CD4-positive, alpha-beta T cell treated with Interleukin-2 at 100 ng/mL for 4 hours (primary cell): ENCODE data around the gene LDLRAD3.

ENCODE experiments used
- DNase-seq: peaks from one replicate; pipeline ENCODE4 v3.0.0-alpha.2; 2020; ENCODE audit warnings: low spot score

LDLRAD3 gene

DNA sequence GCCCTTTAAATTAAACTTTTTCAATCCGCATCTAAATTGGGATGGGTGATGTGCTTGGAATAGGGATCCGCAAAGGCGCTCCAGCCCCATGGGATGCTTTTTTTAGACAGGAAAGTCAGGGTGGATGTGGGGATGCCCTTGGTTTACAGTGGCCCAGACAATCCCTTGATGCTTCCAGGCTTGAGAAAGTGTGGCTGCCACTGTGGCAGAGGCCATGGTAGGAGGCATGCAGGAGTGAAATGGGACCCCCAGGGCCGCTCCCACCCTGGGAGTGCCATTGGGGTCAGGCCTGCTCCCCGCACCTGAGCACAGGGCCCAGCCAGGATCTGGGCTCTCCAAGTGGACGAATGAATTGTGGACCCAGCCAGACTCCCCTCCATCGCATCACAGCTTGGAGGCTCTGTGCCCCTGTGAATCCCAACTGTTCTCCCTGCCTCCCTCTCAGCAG lies 269.6 kb downstream of the LDLRAD3 start:
- DNase-seq: no peak

DNA sequence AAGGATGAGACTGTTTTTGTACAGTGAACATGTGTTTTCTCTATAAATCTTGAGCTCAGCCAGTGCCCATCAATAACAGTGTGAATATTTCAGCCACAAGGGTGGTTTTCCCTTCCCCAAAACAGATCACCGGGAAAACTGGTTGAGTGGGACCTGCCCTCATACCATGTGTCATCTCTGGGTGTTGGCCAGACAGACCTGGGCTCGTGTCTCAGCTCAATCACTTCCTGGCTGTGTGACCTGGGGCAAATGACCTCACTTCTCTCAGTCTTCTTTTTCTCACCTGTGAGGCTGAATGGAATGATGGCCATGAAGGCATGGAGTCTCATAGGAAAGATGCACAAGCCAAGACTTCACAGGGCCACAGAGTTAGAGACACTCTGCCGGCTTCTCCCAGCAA lies 270.6 kb downstream of the LDLRAD3 start:
- no peak for DNase-seq

DNA sequence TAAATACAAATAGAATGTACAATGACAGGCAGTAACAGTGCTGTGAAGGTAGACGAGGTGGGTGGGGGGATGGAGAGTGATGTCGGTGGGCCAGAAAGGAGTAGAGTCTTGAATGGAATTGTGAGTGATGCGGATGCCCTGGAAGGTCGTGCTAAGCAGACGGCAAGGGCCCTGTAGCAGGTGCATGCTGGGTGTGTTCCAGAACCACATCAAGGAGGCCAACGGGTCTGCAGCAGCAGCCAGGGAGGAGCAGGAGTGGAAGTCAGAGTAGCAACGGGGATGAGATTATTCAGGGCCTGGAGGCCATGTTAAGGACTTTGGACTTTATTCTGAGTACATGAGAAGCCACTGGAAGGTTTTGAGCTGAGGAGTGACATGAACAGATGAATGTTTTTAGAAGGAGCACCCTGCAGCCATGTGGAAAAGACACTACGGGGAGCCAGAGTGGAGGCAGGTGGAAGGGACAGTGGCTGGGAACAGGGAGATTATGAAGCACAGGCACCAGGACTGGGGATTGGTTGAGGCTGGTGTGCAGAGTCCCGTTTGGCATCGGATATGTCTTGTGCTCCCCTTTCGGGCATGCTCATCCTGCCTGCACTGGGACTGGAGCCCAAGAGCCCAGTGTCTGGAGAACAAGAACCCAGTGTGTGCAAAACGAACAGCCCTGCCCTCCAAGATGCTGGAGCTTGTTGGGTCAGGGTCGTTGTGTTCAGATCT lies 271.3 kb downstream of the LDLRAD3 start:
- no peak for DNase-seq

DNA sequence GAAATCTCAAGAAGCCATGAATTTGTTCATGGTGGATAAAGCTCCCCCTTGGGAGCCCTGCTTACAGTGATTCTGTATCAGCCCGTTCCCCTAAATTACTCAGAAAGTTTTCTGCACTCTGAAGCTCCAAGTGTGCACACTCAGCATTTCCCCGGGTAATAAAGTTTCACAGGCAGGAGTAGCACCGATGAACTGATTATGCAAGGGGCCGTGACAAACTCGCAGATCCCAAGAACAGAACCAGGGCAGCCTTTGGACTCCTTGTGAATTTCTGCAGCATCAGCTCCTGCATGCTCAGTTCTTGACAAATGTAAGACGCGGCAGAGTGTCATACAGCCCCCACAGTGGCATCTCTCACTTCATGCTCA lies 271.8 kb downstream of the LDLRAD3 start:
- DNase-seq: no peak

DNA sequence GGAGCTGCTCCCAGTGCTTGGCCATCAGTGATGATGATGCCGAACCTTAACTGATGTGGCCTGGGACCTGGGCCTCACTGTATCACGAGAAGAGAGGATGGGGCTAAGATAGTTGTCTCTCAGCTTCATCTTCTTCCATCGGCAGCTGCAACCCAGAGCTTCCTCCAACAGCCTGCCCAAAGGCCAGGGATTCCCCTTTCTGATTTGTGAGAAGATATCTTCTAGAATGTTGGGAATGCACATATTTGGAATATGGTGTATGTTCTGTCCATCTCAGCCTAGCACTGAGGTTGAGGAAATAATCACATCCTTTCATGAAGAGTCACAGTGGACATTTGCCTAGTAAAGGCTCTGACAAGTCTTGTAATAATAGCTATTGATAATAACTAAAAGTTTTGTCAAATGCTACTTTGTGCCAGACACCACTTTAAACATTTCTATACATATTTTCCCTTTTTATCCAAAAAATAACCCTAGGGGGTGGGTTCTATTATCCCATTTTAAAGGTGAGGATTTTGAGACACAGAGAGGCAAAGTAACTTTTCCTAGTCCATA lies 272.3 kb downstream of the LDLRAD3 start:
- DNase-seq: no peak

DNA sequence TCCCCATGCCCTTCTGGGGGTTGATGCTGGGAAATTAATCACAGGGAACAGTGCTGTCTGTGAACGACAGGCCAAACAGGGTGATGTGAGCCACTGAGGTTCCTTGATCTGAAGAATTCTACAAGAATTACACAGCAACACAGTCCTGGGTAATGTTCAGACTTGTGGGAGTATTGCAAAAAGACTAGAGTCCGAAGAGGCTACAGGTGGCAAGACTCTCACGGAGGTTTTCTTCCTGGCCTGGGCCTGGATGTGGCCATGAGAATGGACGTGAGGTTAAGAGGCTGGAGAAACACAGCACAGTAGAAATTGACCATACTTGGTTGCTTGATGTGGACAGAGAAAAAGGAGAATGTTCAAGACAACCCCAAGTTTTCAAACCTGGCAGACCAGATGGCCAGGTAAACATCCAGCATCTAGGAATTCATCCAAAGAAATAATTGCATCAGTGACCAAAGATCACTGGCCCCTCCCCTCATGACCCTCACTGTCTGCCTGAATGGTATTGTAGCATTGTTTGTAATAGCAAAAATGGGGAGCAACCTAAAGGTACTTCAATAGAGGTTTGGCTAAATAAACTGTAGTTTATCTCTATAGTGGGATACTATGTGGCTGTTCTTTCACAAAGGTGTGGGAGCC lies 274.5 kb downstream of the LDLRAD3 start:
- no peak for DNase-seq

DNA sequence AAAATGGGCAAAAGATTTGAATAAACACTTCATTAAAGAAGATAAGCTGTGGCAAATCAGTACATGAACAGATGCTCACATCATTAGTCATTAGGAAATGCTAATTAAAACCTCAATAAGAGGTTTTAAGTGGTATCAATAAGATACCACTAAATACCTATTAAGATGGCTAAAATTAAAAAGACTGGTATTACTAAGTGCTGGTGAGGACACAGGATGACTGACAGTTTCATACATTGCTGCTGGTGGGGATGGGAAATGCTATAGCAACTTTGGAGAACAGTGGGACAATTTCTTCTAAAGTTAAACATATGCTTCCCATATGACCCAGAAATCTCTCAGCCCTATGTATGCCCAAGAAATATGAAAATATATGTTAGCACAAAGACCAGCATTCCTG lies 276.1 kb downstream of the LDLRAD3 start:
- no peak for DNase-seq

DNA sequence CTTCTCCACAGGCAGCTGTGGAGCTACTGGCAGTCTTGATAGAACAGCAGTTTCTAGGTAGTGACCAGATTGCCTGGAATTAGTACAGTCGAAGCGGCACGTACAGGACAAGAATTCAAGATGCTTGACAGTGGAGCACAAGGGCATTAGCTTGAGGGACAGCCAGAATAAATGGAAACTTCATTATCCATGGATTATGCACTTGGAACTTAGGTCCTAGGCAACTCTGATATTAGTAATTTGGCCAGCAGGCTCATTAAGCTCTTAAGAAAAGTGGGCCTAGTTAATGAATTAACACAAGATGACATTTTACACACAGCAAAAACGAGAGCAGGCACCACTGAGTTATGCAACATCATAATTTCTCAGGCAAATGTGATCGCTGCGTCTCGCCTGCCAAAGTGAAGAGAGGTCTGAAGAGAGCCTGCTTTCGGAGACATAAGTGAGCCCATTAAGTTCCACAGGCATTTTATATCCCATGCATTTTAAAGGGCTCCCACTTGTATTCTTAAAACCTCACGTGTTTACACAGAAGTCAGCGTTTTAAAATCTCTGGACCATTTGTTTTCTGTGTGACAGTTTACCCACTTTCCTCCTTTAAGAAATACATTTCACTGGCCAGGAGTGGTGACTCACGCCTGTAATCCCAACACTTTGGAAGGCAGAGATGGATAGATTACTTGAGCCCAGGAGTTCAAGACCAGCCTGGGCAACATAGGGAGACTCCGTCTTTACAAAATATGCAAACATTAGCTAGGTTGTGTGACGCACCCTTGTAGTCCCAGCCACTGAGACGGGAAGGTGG lies 279.2 kb downstream of the LDLRAD3 start:
- no peak for DNase-seq

DNA sequence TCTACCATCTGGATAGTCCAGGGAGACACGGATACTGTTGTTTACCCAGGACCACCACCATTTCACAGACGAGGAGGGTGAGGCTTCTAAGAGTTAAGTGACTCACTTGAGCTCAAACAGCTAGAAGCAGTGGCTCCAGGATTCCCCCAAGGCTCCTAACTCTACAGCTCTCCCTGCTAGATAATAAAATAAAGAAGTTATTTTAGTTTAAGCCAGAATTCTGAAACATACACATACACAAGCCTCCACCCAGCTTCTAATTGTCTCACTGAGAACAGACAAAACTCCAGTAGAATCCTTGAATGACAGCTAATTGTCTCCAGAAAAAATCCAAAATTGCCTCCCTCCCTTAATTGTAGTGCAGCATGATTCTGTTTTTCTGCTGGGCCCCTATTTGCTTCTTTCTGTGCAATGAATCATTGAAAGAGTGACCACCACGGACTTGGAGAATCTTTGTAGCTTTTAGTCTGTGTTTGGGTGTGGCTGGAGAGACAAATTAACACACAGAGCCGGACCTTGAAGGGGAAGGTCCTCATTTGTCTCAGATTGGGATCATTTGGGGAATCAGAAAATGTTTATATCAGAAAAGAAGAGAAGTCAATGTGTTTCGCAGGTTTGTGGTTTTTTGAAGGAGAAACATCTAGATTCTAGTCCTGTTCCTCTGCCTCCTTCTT lies 280.5 kb downstream of the LDLRAD3 start:
- no peak for DNase-seq

DNA sequence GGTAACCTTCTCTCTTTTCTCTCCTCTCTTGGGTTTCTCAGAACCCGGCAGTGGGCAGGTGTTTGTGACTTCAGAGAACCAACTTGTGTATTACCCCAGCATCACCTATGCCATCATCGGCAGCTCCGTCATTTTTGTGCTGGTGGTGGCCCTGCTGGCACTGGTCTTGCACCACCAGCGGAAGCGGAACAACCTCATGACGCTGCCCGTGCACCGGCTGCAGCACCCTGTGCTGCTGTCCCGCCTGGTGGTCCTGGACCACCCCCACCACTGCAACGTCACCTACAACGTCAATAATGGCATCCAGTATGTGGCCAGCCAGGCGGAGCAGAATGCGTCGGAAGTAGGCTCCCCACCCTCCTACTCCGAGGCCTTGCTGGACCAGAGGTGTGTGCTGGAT lies 283.2 kb downstream of the LDLRAD3 start:
- no peak for DNase-seq

DNA sequence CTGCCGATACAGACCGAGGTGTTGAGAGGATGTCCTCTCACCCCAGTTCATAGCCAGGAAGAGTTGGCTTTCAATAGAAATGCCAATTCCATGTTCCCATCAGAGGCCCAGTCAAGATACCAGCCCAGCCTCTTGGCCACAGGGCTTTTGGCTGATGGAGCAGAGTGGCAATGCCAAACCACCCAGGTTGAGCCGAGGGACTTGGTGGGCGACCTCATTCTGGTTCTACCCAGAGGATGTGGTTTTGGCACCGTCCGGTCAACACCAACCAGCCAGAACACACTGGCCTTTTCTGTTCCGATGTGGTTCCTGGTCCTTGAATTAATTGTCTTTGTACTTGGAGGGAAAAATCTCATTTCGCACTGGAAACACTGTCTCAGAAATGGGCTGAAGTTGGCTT lies 284.8 kb downstream of the LDLRAD3 start:
- no peak for DNase-seq

DNA sequence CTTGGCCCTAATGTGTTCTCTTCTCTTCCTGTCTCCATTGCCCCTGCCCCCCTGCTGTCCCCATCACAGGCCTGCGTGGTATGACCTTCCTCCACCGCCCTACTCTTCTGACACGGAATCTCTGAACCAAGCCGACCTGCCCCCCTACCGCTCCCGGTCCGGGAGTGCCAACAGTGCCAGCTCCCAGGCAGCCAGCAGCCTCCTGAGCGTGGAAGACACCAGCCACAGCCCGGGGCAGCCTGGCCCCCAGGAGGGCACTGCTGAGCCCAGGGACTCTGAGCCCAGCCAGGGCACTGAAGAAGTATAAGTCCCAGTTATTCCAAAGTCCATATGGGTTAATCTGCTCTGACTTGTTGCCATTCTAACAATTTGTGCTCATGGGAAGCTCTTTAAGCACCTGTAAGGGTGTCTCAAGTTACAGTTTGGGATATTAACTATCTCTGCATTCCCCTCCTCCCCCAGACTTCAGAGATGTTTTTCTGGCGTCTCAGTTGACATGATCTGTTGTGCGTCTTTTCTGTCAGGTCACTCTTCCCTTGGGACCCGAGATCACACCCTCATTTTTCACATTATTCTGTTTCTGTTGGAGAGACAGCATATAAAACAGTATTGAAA lies 285.3 kb downstream of the LDLRAD3 start:
- no peak for DNase-seq

DNA sequence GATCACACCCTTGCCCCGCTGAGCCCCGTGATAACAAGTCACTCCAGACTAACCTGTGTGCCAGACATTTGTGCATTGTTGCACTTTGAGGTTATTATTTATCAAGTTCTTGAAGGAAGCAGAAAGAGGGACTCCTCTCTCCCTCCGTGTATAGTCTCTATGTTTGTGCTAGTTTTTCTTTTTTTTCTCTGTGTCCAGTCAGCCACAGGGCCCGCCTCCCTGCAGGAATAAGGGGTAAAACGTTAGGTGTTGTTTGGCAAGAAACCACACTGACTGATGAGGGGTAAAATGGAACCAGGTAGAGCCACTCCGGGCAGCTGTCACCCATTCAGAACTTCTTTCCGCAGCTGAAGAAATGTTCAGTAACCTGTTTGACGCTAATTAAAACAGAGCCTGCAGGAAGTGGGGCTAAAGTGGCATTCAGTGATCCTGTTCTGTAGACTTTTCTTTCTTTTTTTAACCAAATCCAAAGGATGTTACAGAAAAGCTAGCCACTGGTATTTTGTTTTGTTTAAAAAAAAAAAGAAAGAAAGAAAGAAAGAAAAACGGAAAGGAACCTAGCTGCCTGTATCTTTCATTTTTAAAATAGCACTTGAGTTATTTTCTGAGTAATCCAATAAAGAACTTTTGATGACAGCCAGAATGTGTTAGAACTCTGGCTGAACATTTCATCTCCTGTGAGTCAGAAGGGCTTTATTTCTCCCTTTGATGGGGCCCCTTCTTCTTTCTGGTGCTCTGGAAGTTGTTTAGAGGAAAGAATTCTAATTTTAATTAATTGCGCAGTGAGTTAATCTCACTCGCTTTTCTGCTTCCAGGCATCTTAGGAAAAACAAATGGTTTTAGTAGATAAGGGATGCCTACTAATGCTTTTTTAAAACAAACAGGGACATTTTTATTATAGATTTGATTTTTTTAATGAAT lies 287.2 kb downstream of the LDLRAD3 start:
- DNase-seq: no peak

DNA sequence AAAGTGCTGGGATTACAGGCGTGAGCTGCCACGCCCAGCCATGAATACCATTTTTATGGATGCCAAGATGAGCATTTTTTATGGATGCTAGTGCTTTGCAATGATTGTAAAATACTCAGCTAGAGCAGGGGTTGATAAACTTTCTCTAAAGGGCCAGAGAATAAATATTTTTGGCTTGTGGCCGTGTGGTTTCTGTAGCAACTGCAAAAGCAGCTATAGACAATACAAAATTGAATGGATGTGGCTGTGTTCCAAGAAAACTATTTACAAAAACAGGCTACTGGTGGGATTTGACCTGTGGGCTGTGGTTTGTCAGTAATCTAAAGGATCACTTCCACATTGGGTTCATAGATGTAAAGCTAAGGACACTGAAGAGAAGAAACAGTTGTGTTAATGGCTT lies 289.3 kb downstream of the LDLRAD3 start:
- no peak for DNase-seq

DNA sequence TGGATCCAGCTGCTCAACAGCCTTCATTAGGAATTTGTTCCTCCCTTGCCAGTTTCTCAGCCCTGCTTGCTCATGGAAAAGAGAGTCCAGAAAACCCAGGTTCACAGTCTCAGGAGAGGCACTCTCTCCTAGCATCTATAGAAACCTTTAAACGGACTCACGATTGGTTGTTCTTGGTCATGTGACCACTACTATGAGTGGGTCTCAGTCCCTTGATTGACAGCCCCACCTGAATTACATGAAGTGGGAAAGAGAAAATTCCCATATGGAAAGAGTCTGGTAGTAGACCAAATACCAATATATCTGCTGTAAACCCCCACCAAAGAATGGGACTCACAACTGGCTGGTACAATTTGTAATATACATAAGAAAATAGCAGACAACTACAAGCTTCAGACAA lies 291.0 kb downstream of the LDLRAD3 start:
- no peak for DNase-seq

DNA sequence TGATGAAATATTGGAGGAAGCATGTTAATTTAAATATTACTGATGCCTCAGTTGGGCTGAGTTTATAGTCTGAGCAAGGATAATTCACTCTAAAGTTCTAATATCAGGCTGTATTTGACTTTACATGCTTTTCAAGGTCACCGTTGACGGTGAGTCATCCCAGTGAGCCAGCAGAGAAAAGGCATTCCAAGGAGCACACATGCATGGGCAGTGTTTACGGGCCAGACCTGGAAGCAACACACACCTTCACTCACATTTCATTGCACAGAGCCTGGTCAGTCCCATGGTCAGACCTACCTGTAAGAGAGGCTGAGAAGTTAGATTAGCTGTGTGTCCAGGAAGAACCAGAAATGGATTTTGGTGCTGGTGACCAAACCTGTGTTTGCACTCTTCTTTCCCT lies 291.9 kb downstream of the LDLRAD3 start:
- no peak for DNase-seq

DNA sequence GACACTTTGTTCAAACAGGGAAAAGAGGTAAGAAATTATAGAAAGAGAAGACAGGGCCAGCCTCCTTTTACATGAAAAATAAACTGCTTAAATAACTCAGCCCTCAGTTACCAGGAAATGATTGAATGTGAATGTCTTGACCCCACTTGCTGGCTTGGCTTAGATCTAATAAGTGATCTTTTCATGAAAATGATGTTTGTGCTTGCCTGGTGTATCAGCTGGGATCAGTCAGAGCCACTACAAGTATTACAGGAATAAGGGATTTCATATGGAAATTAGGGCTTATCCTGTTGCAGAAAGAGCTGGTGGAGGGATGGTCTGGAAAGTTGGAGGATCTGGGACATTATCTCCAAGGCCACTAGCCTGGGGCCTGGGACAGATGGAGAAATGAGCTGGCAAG lies 293.5 kb downstream of the LDLRAD3 start:
- no peak for DNase-seq

DNA sequence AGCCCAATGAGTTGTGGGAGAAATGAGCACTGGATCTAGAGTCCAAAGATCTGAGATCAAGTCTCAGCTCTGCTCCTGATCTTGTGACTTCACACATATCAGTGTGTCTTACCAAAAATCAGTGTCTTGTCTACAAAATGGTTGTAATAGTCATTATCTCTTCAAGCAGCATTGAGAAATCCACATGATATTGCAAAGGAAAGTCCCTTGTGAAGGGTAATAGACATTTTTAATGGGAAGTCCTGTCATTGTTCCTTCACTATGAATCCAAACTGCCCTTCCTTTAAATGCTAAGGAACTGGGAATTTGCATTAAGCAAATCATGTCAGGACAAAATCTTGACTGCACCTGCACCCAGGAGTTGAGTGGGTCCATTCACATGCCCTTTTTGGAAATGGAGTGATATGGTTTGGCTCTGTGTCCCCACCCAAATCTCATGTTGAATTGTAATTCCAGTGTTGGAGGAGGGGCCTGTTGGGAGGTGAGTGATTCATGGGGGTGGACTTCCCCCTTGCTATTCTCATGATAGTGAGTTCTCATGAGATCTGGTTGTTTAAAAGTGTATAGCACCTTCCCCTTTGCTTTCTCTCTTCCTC lies 294.3 kb downstream of the LDLRAD3 start:
- no peak for DNase-seq

DNA sequence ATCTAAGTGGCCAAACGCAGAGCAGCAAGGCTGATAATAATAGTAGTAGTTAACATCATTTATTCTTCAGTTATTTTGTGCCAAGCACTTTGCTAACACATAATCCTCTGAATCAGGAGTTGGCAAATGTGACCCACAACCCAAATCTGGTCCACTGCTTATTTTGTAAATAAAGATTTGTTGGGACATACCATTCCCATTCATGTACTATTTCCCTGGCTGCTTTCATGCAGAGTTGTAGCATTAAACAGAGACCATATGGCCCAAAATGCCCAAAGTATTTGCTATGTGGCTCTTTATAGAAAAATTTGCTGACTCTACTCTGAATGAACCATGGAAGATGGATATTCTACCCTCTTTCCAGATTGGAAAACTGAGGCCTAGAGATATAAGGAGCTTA lies 295.0 kb downstream of the LDLRAD3 start:
- DNase-seq: no peak

DNA sequence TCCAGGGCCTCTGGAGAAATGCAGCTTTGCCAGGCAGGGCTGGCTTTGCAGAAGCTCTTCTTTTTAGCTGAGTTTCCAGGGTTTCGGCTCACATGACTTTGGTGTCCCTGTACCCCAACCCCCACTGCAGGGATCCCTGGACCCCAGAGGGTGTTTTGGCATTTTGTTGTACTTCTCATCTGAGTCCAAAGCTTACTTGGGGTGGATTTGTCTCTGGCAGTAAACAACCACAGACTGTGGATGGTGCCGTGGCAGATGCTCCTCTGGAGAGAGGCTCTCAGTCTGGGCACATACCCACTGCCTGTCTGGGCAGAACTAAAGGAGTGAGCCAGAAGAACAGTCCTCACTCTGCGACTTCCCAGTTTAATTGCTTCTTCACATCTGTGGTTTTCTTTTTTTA lies 295.8 kb downstream of the LDLRAD3 start:
- no peak for DNase-seq
